ENCODE results near the gene GZMA.

GZMA gene

GRCh38 chr5:55108661-55109060 is 6.2 kb downstream of the GZMA start:
- no peak for DNase-seq (ENCODE audit: low spot score)
- in situ Hi-C loops (cut with MboI; ENCODE audit: low pct_unique_long_range_greater_than_20kb, low sequenced_read_pairs, unreplicated experiment): no loop called here
- TF ChIP-seq CTCF (IDR thresholded peaks at IDR 0.05; ENCODE audit: extremely low read depth, insufficient read depth, missing control alignments): no peak

GRCh38 chr5:55110217-55110616 is 7.8 kb downstream of the GZMA start:
- in situ Hi-C loops (cut with MboI; ENCODE audit: low pct_unique_long_range_greater_than_20kb, low sequenced_read_pairs, unreplicated experiment): no loop called here
- no peak for TF ChIP-seq CTCF (IDR thresholded peaks at IDR 0.05; ENCODE audit: extremely low read depth, insufficient read depth, missing control alignments)

GRCh38 chr5:55113327-55113726 is 10.9 kb downstream of the GZMA start:
- in situ Hi-C loops (cut with MboI; ENCODE audit: low pct_unique_long_range_greater_than_20kb, low sequenced_read_pairs, unreplicated experiment): no loop called here
- DNase-seq (ENCODE audit: low spot score): no peak
- no peak for TF ChIP-seq CTCF (IDR thresholded peaks at IDR 0.05; ENCODE audit: extremely low read depth, insufficient read depth, missing control alignments)

More at GRCh38 chr5:55110217-55110616, 7.8 kb downstream of the GZMA start:
- no peak for DNase-seq (ENCODE audit: low spot score)

- in situ Hi-C loops (cut with MboI; ENCODE audit: low pct_unique_long_range_greater_than_20kb, low sequenced_read_pairs, unreplicated experiment): no loop called here
- DNase-seq (ENCODE audit: low spot score): no peak
- no peak for TF ChIP-seq CTCF (IDR thresholded peaks at IDR 0.05; ENCODE audit: extremely low read depth, insufficient read depth, missing control alignments)
These were observed 11.6 kb downstream of the GZMA start for GRCh38 chr5:55114061-55114460.

- DNase-seq (ENCODE audit: low spot score): no peak
- no peak for TF ChIP-seq CTCF (IDR thresholded peaks at IDR 0.05; ENCODE audit: extremely low read depth, insufficient read depth, missing control alignments)
- in situ Hi-C loops (cut with MboI; ENCODE audit: low pct_unique_long_range_greater_than_20kb, low sequenced_read_pairs, unreplicated experiment): no loop called here
These were observed 20.9 kb downstream of the GZMA start for GRCh38 chr5:55123365-55123764.

GRCh38 chr5:55134053-55134722 is 31.7 kb downstream of the GZMA start:
- in situ Hi-C loops (cut with MboI; ENCODE audit: low pct_unique_long_range_greater_than_20kb, low sequenced_read_pairs, unreplicated experiment): no loop called here
- no peak for TF ChIP-seq CTCF (IDR thresholded peaks at IDR 0.05; ENCODE audit: extremely low read depth, insufficient read depth, missing control alignments)
- DNase-seq (ENCODE audit: low spot score): no peak
